Heart left ventricle (tissue), 13 donors: Measurements from ENCODE around the gene ZNF12.

Experiments used
- POLR2A ChIP-seq, 2 donors: fragments of 450-650 bp; IDR thresholded peaks; one replicate each; pipeline ENCODE4 v1.6.1; 2017; ENCODE audit warnings: antibody characterized with exemption in 2 of 2, mild to moderate bottlenecking in 2 of 2, moderate library complexity in 2 of 2
- TF ChIP-seq, protein P1 (sequence below), 12 donors: fragments of 200-600 bp; sonication (generic) in 4 of 12; IDR thresholded peaks; one replicate each; pipeline versions ENCODE4 v1.5.0 to v1.8.0; 2018 to 2022; ENCODE audit warnings: antibody characterized with exemption in 12 of 12, mild to moderate bottlenecking in 5 of 12
- donor health status: ischemic (EF 13 %, LVEDD 7.1; RV severe dilation, severe dysfunction).
- donor health status: DM: no; HTN: yes; CAD: no.
- donor health status: DM: no; HTN: no; CAD: no.
- donor health status: ischemic (EF 25% LVEDD 6.9; RV normal size, moderate dysfunction).
- donor health status: ischemic (EF 25% LVEDD 5.7; RV mildly dilated, moderate dysfunction).
- donor health status: ischemic (EF 35%, LVEDD 5.7; RV mildly dilated, moderate dysfunction).
- donor health status: nonischemic (EF 11% LVEDD 7.7; RV severe dilation, severe dysfunction).
- donor health status: DM: yes; HTN: yes; CAD: no.
- donor health status: PGD.
- donor health status: ischemic (EF 29% LVEDD 5.4; RV normal size, mild dysfunction).
- donor health status: nonischemic (EF 23%, LVEDD 6.1; RV moderate dilation, normal function).

DNA sequence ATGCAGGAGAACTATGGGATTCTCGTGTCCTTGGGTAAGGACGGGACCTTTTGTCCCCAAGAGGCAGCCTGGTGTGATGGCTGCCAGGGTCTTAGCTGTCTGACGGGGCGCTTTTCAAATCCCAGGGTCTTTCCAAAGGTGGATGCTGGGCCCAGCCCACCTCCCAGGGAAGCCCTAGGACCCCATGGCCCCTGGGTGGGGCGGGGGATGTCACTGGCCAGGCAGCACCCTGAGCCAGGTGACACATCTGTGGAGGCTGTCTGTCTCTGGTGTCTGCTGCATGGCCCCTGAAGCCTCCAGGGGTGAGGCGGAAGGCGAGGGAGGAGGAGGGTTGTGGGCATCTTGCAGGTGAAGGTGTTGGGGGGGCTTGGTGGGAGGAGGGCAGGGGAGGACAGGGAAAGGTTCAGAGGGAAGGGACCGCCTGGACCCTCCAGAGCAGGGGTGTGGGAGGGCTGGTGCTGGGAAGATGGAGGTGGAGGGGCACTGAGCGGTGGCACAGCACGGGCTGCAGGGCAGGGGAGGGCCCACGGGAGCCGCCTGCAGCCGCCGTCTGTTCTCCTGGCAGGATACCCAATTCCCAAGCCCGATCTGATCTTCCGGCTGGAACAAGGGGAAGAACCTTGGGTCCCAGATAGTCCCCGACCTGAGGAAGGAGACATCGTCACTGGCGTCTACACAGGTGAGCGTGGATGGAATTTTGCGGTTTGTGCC lies 62.7 kb downstream of the ZNF12 start:
- TF ChIP-seq, protein P1, sequence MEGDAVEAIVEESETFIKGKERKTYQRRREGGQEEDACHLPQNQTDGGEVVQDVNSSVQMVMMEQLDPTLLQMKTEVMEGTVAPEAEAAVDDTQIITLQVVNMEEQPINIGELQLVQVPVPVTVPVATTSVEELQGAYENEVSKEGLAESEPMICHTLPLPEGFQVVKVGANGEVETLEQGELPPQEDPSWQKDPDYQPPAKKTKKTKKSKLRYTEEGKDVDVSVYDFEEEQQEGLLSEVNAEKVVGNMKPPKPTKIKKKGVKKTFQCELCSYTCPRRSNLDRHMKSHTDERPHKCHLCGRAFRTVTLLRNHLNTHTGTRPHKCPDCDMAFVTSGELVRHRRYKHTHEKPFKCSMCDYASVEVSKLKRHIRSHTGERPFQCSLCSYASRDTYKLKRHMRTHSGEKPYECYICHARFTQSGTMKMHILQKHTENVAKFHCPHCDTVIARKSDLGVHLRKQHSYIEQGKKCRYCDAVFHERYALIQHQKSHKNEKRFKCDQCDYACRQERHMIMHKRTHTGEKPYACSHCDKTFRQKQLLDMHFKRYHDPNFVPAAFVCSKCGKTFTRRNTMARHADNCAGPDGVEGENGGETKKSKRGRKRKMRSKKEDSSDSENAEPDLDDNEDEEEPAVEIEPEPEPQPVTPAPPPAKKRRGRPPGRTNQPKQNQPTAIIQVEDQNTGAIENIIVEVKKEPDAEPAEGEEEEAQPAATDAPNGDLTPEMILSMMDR (IDR thresholded peaks at IDR 0.05): no peak
- TF ChIP-seq POLR2A (IDR thresholded peaks at IDR 0.05): no peak
